ENCODE measurements around the gene TMEM209. TPM values are rescaled to one million over a fixed set of nuclear protein-coding genes. Genes with fewer than 3 reads are reported as not detected.

TMEM209 gene
- polyA plus RNA-seq, 1 donor from 2014 or later = 14.6 TPM

- H3K9me3 ChIP-seq (ENCODE audit: low read length) = no peaks in the 10 kb centered on the region
- no peaks in the 10 kb centered on the region for H3K9me2 ChIP-seq (ENCODE audit: insufficient read depth, low read length)
- H3K4me3 ChIP-seq (ENCODE audit: low read length) = no peak overlapping the region
- H2AFZ ChIP-seq (ENCODE audit: low read depth, low read length) = no peak overlapping the region
- H4K20me1 ChIP-seq (ENCODE audit: insufficient read depth) = no peaks in the 10 kb centered on the region
- no peaks in the 10 kb centered on the region for H3K79me2 ChIP-seq (replicated peaks; ENCODE audit: insufficient read depth, low read length)
- no peak overlapping the region for H3K27ac ChIP-seq (ENCODE audit: low read length)
- H3K27me3 ChIP-seq (ENCODE audit: insufficient read depth, low read depth, low read length) = no peaks in the 10 kb centered on the region
- TF ChIP-seq REST (IDR thresholded peaks at IDR 0.05; ENCODE audit: borderline replicate concordance) (no peak), CTCF (IDR thresholded peaks at IDR 0.05; ENCODE audit: poor library complexity, severe bottlenecking) (no peak), EZH2 (IDR thresholded peaks at IDR 0.05; ENCODE audit: borderline replicate concordance, insufficient read depth, low read length, poor library complexity, severe bottlenecking) (no peak), EP300 (conservative IDR thresholded peaks at IDR 0.05; ENCODE audit: poor library complexity, severe bottlenecking) (no peak), SMC3 (conservative IDR thresholded peaks at IDR 0.05; ENCODE audit: poor library complexity) (no peak), RAD21 (conservative IDR thresholded peaks at IDR 0.05) (no peak), MXI1 (conservative IDR thresholded peaks at IDR 0.05; ENCODE audit: poor library complexity, severe bottlenecking) (no peak), TAF1 (IDR thresholded peaks at IDR 0.05; ENCODE audit: low read depth) (no peak), POLR2AphosphoS5 (IDR thresholded peaks at IDR 0.05) (no peak)
- no peak overlapping the region for H3K9ac ChIP-seq (ENCODE audit: low read length)
- H3F3A ChIP-seq (ENCODE audit: insufficient read depth, low read length, poor library complexity, severe bottlenecking) = no peaks in the 10 kb centered on the region
- H3K36me3 ChIP-seq (ENCODE audit: insufficient read depth, low read length) = peaks cover 6% of the 10 kb centered on the region
- no peak overlapping the region for H3K4me2 ChIP-seq (ENCODE audit: low read length)
These were observed 68.0 kb downstream of the TMEM209 start for GRCh38 chr7:130137207-130137606.

GRCh38 chr7:130136579-130137167, 68.5 kb downstream of the TMEM209 start:
- Histone ChIP-seq H3K4me3 (ENCODE audit: low read length) (no peak overlapping the region), H3F3A (ENCODE audit: insufficient read depth, low read length, poor library complexity, severe bottlenecking) (no peaks in the 10 kb centered on the region), H3K9me2 (ENCODE audit: insufficient read depth, low read length) (no peaks in the 10 kb centered on the region), H3K9ac (ENCODE audit: low read length) (no peak overlapping the region), H3K36me3 (ENCODE audit: insufficient read depth, low read length) (peaks cover 6% of the 10 kb centered on the region), H2AFZ (ENCODE audit: low read depth, low read length) (no peak overlapping the region), H3K27ac (ENCODE audit: low read length) (no peak overlapping the region), H3K9me3 (ENCODE audit: low read length) (no peaks in the 10 kb centered on the region), H3K79me2 (replicated peaks; ENCODE audit: insufficient read depth, low read length) (no peaks in the 10 kb centered on the region), H4K20me1 (ENCODE audit: insufficient read depth) (no peaks in the 10 kb centered on the region), H3K27me3 (ENCODE audit: insufficient read depth, low read depth, low read length) (no peaks in the 10 kb centered on the region), H3K4me2 (ENCODE audit: low read length) (no peak overlapping the region)
- TF ChIP-seq EP300 (conservative IDR thresholded peaks at IDR 0.05; ENCODE audit: poor library complexity, severe bottlenecking) = no peak
- no peak for TF ChIP-seq RAD21 (conservative IDR thresholded peaks at IDR 0.05)
- no peak for TF ChIP-seq CTCF (IDR thresholded peaks at IDR 0.05; ENCODE audit: poor library complexity, severe bottlenecking)
- no peak for TF ChIP-seq SMC3 (conservative IDR thresholded peaks at IDR 0.05; ENCODE audit: poor library complexity)
- no peak for TF ChIP-seq POLR2AphosphoS5 (IDR thresholded peaks at IDR 0.05)
- no peak for TF ChIP-seq MXI1 (conservative IDR thresholded peaks at IDR 0.05; ENCODE audit: poor library complexity, severe bottlenecking)
- no peak for TF ChIP-seq TAF1 (IDR thresholded peaks at IDR 0.05; ENCODE audit: low read depth)
- no peak for TF ChIP-seq EZH2 (IDR thresholded peaks at IDR 0.05; ENCODE audit: borderline replicate concordance, insufficient read depth, low read length, poor library complexity, severe bottlenecking)
- no peak for TF ChIP-seq REST (IDR thresholded peaks at IDR 0.05; ENCODE audit: borderline replicate concordance)
